Gastroesophageal sphincter (tissue), 3 donors: ENCODE results near the gene CFAP251.

ENCODE experiments used
- CTCF ChIP-seq, 4 experiments: fragments of 200-600 bp in 2 of 4; fragments of 450-650 bp in 2 of 4; sonication (generic) in 1 of 4; IDR thresholded peaks; one replicate each; pipeline ENCODE4 v1.5.1; 2017 to 2019; ENCODE audit warnings: antibody characterized with exemption in 4 of 4, mild to moderate bottlenecking in 2 of 4, moderate library complexity in 2 of 4
- EP300 ChIP-seq: sonication (generic); formaldehyde crosslinking; IDR thresholded peaks from one replicate; pipeline ENCODE4 v1.6.1; 2017; ENCODE audit warnings: antibody characterized with exemption, mild to moderate bottlenecking
- POLR2A ChIP-seq, 2 donors: fragments of 450-650 bp; IDR thresholded peaks; one replicate each; pipeline ENCODE4 v1.6.1; 2017; ENCODE audit warnings: antibody characterized with exemption in 2 of 2, mild to moderate bottlenecking in 2 of 2, moderate library complexity in 1 of 2
- POLR2AphosphoS5 ChIP-seq: sonication (generic); formaldehyde crosslinking; IDR thresholded peaks from one replicate; pipeline ENCODE4 v1.6.1; 2017; ENCODE audit warnings: antibody characterized with exemption

GRCh38 chr12:121883315-121883660 is 35.1 kb upstream of the CFAP251 start:
- TF ChIP-seq CTCF (IDR thresholded peaks at IDR 0.05): no peak
- TF ChIP-seq EP300: no peak
- no peak for TF ChIP-seq POLR2AphosphoS5
- TF ChIP-seq POLR2A (IDR thresholded peaks at IDR 0.05): no peak
